Parathyroid adenoma (tissue), 2 donors: ENCODE measurements around the gene GPC3.

ENCODE experiments used
- H2AFZ ChIP-seq: fragments of 300-600 bp; sonication (generic); one replicate; pipeline ENCODE4 v1.7.0; 2017; ENCODE audit warnings: antibody characterized with exemption, mild to moderate bottlenecking
- H3K27ac ChIP-seq: fragments of 300-600 bp; sonication (generic); one replicate; pipeline ENCODE4 v1.7.0; 2017
- H3K27me3 ChIP-seq: fragments of 300-600 bp; sonication (generic); one replicate; pipeline ENCODE4 v1.7.0; 2017; ENCODE audit warnings: low read length; ENCODE audit not compliant: control insufficient read depth, insufficient read depth
- H3K36me3 ChIP-seq: fragments of 300-600 bp; sonication (generic); one replicate; pipeline ENCODE4 v1.7.0; 2017; ENCODE audit warnings: low read length; ENCODE audit not compliant: control insufficient read depth, insufficient read depth
- H3K4me1 ChIP-seq: fragments of 300-600 bp; sonication (generic); one replicate; pipeline ENCODE4 v1.7.0; 2017; ENCODE audit warnings: control low read depth
- H3K4me2 ChIP-seq: fragments of 300-600 bp; sonication (generic); one replicate; pipeline ENCODE4 v1.7.0; 2017; ENCODE audit warnings: low read length
- H3K4me3 ChIP-seq: fragments of 300-600 bp; sonication (generic); one replicate; pipeline ENCODE4 v1.7.0; 2017; ENCODE audit warnings: low read depth, low read length
- H3K79me2 ChIP-seq: fragments of 300-600 bp; sonication (generic); one replicate; pipeline ENCODE4 v1.7.0; 2017; ENCODE audit warnings: control low read depth
- H3K9ac ChIP-seq: fragments of 300-600 bp; sonication (generic); one replicate; pipeline ENCODE4 v1.7.0; 2017; ENCODE audit warnings: mild to moderate bottlenecking
- H3K9me3 ChIP-seq: fragments of 300-600 bp; sonication (generic); one replicate; pipeline ENCODE4 v1.7.0; 2017; ENCODE audit warnings: low read length; ENCODE audit not compliant: control insufficient read depth
- CTCF ChIP-seq: fragments of 300-600 bp; sonication (generic); IDR thresholded peaks from one replicate; pipeline ENCODE4 v1.7.0; 2017; ENCODE audit warnings: antibody characterized with exemption, mild to moderate bottlenecking
- donor health status: primary hyperparathyroidism.

Gene GPC3

GRCh38 chrX:133715715-133716114 lies 269.7 kb downstream of the GPC3 start:
- Histone ChIP-seq H3K27ac (no peak overlapping the region), H3K4me1 (no peaks in the 10 kb centered on the region), H2AFZ (no peak overlapping the region), H3K79me2 (no peaks in the 10 kb centered on the region), H3K9ac (no peak overlapping the region), H3K4me3 (no peak overlapping the region), H3K36me3 (no peaks in the 10 kb centered on the region), H3K4me2 (no peak overlapping the region), H3K9me3 (no peaks in the 10 kb centered on the region), H3K27me3 (no peaks in the 10 kb centered on the region)
- TF ChIP-seq CTCF: no peak

GRCh38 chrX:133709501-133709900 lies 275.9 kb downstream of the GPC3 start:
- no peak for TF ChIP-seq CTCF
- no peaks in the 10 kb centered on the region for H3K4me1 ChIP-seq
- no peaks in the 10 kb centered on the region for H3K36me3 ChIP-seq
- no peaks in the 10 kb centered on the region for H3K27me3 ChIP-seq
- H3K79me2 ChIP-seq: no peaks in the 10 kb centered on the region
- no peak overlapping the region for H3K27ac ChIP-seq
- no peak overlapping the region for H3K9ac ChIP-seq
- H3K9me3 ChIP-seq: no peaks in the 10 kb centered on the region
- no peak overlapping the region for H2AFZ ChIP-seq
- H3K4me2 ChIP-seq: no peak overlapping the region
- no peak overlapping the region for H3K4me3 ChIP-seq

- H3K4me3 ChIP-seq: no peak overlapping the region
- H3K27ac ChIP-seq: no peak overlapping the region
- no peak overlapping the region for H2AFZ ChIP-seq
- no peaks in the 10 kb centered on the region for H3K36me3 ChIP-seq
- H3K79me2 ChIP-seq: no peaks in the 10 kb centered on the region
- TF ChIP-seq CTCF: no peak
- no peak overlapping the region for H3K9ac ChIP-seq
- no peak overlapping the region for H3K4me2 ChIP-seq
- no peaks in the 10 kb centered on the region for H3K27me3 ChIP-seq
- no peaks in the 10 kb centered on the region for H3K9me3 ChIP-seq
- H3K4me1 ChIP-seq: no peaks in the 10 kb centered on the region
Measured at GRCh38 chrX:133706890-133707289, 278.5 kb downstream of the GPC3 start.

GRCh38 chrX:133702230-133702629 lies 283.2 kb downstream of the GPC3 start:
- Histone ChIP-seq H3K27ac (no peak overlapping the region), H3K79me2 (no peaks in the 10 kb centered on the region), H3K36me3 (no peaks in the 10 kb centered on the region), H3K27me3 (no peaks in the 10 kb centered on the region), H2AFZ (no peak overlapping the region), H3K4me1 (no peaks in the 10 kb centered on the region), H3K9ac (no peak overlapping the region), H3K9me3 (no peaks in the 10 kb centered on the region), H3K4me2 (no peak overlapping the region), H3K4me3 (no peak overlapping the region)
- no peak for TF ChIP-seq CTCF

- no peak overlapping the region for H3K4me3 ChIP-seq
- H2AFZ ChIP-seq: no peak overlapping the region
- no peaks in the 10 kb centered on the region for H3K36me3 ChIP-seq
- H3K4me2 ChIP-seq: no peak overlapping the region
- H3K79me2 ChIP-seq: no peaks in the 10 kb centered on the region
- H3K9me3 ChIP-seq: no peaks in the 10 kb centered on the region
- H3K9ac ChIP-seq: no peak overlapping the region
- TF ChIP-seq CTCF: no peak
- H3K27me3 ChIP-seq: no peaks in the 10 kb centered on the region
- no peak overlapping the region for H3K27ac ChIP-seq
- H3K4me1 ChIP-seq: no peaks in the 10 kb centered on the region
Measured at GRCh38 chrX:133699023-133699728, 286.2 kb downstream of the GPC3 start.
